Hematopoietic multipotent progenitor cell treated with erythropoietin and hydrocortisone succinate and interleukin-3 and kit ligand, for 4 days (in vitro differentiated cells): Measurements from ENCODE around the gene VPREB1.
A peak's percentile ranks its signal among the peaks of the same experiment; 100 is the strongest.
"Not testable (repeated sequence)": the region's sequence is repeated elsewhere in the genome, so short reads cannot be mapped to it uniquely, and the experiment has no call there.

ENCODE experiments used
- DNase-seq: peaks from one replicate; pipeline ENCODE4 v3.0.0-alpha.2; 2015

Gene VPREB1

DNA sequence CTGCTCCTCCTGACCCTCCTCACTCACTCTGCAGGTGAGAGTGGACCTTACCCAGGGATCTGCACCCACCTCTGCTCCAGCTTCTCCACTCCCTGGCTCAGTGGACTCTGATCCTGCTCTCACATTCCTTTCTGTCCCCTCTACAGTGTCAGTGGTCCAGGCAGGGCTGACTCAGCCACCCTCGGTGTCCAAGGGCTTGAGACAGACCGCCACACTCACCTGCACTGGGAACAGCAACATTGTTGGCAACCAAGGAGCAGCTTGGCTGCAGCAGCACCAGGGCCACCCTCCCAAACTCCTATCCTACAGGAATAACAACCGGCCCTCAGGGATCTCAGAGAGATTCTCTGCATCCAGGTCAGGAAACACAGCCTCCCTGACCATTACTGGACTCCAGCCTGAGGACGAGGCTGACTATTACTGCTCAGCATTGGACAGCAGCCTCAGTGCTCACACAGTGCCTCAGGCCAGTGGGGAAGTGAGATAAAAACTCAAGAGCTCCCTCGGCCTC lies 29.7 kb upstream of the VPREB1 start:
- no peak for DNase-seq

GRCh38 chr22:22215659-22216449 lies 28.7 kb upstream of the VPREB1 start:
- no peak for DNase-seq

- DNase-seq, result no peak
Observed at GRCh38 chr22:22216450-22216959, 28.1 kb upstream of the VPREB1 start.

GRCh38 chr22:22218302-22218701 lies 26.3 kb upstream of the VPREB1 start:
- DNase-seq, result no peak

DNA sequence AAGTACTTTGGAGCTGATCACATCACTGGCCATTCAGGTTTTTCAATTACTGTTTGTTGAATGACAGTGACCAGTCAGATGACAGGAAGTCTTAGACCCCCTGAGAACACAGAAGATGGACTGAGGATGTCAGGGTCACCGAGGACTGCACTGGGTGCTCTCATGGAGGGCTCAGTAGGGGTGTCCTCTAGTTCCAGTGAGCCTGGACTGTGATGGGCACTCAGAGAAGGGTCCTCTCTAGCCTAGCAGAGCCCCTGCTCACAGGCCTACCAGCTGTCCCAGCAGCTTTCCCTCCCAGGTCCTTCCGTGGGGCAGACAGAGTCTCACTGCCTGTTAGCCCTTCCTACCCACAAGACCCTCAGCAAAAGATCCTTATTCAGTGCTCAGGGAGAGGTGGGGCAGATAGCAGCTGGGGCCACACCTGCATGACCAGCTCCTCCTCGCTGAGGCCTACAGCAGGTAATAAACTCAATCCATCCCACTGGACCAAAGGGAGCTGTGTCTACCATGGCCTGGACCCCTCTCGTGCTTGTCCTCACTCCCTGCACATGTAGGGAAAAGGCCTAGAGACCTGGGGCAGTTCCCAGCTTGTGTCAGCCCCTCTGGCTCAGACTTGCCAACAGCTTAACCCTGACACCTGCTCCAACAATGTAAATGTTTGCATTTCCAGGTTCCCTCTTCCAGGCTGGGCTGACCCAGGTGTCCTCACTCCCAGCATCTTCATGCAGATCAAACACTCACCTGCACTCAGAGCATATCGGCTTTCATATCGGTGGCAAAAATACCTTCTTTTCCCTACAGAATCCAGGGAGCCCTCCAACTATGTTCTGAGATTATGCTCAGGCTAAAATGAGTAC lies 25.2 kb upstream of the VPREB1 start:
- DNase-seq, result no peak

GRCh38 chr22:22221043-22221442 lies 23.5 kb upstream of the VPREB1 start:
- not testable (repeated sequence) for DNase-seq

DNA sequence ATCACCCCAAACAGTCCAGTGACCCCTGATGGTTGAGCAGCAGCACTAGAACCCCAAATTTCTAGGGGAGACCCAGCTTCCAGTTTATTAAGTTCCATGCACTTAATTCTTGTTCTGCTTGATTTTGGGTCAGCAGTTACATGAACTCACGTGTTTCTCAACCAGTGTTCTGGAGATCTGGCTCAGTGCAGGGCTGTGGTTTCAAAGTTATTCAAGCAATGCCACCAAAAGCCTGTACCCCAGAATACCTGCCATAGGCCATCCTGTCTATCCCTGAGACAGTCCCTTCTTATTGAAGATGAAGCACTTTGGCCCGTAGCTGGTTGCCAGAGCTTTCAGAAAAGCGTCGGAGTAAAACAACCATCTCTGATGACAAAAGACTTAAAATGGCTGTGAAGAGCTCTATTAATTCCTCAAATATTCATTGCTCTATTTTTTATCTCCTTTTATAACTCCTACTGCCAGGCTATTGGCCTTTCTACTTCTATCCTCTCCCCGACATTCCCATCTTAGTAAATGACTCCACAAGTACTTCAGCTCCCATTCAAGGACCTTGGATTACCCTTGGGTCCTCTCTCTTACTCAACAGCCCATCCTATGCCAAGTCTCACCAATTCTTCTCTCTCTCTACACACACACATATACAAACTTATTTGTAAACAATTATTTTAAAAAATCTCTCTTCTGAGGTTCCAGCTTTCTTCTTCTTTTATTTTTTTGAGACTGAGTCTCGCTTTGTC lies 18.0 kb upstream of the VPREB1 start:
- no peak for DNase-seq

- no peak for DNase-seq
Observed at GRCh38 chr22:22228421-22228820, 16.2 kb upstream of the VPREB1 start.

GRCh38 chr22:22228921-22229320 lies 15.7 kb upstream of the VPREB1 start:
- no peak for DNase-seq

DNA sequence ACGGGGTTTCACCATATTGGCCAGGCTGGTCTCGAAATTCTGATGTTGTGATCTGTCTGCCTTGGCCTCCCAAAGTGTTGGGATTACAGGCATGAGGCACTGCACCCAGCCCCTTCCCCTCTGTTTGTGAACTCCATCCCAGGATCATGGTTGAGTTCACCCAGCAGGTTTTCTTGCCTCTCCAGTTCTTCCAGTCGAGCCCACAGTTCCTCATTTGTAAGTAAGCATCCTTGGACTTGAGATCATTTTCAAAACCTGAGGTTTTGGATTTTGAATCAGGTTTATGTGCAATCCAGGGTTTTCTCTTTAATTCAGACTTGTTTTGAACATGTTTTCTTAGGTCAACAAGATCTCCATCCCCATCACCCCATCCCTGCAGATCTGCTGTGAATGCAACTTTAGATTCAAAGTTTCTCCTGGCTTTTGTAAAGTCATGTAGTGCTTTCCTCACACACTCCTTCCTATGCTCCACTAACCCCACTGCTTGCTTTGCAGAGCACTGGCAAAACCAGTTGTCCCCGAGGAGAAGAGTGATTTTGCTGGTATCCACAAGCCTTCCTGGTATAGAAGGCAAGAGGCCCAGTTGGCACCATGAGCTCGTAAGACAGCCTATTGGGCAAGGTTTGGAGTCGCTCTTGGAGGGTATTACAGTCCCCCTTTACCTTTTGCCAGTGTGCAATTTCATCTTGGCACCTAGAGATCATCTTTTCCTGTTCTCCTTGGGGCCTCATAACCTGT lies 14.7 kb upstream of the VPREB1 start:
- no peak for DNase-seq

DNA sequence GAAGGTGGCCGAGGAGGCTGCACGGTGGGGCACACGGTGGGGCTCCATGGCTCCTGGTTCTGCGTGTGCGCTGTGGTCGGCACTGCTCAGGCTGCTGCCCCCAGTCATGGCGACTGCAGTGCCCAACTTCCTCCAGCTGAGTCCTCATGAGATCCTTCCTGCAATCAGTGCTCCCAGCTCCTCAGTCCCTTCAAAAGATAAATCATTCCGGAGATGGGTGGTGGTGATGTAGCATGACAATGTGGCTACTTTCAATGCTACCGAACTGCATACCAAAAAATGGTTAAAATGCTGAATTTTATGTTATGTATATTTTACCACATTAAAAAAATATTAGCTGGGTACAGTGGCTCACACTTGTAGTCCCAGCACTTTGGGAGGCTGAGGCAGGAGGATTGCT lies 14.1 kb upstream of the VPREB1 start:
- no peak for DNase-seq

- DNase-seq, result no peak
Observed at GRCh38 chr22:22233081-22233480, 11.5 kb upstream of the VPREB1 start.

GRCh38 chr22:22235558-22235957 lies 9.0 kb upstream of the VPREB1 start:
- peak; percentile 37 for DNase-seq

- no peak for DNase-seq
Observed at GRCh38 chr22:22237521-22237920, 7.1 kb upstream of the VPREB1 start.

- DNase-seq, result no peak
Observed at GRCh38 chr22:22239311-22239939, 5.2 kb upstream of the VPREB1 start.

- DNase-seq, result no peak
Observed at GRCh38 chr22:22241554-22241898, 3.1 kb upstream of the VPREB1 start.

DNA sequence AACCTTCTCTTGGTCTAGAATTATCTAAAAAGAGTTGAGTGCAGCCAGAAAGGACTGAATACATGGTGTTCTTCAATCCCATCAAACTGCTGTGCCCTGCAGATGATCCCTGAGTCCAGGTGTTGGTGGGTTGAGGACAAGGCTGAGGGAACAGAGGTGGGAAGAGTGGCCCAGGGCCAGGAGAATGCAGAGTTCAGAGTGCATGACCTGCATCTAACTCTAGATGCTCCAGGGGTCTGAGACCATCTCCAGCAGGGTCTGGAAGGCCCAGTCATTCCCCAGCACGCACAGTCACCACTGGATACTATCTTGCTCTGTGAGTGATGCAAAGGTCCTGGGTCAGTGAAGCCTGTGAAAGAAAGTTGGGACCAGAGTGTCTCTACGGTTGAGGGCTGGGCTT lies 2.1 kb upstream of the VPREB1 start:
- no peak for DNase-seq

DNA sequence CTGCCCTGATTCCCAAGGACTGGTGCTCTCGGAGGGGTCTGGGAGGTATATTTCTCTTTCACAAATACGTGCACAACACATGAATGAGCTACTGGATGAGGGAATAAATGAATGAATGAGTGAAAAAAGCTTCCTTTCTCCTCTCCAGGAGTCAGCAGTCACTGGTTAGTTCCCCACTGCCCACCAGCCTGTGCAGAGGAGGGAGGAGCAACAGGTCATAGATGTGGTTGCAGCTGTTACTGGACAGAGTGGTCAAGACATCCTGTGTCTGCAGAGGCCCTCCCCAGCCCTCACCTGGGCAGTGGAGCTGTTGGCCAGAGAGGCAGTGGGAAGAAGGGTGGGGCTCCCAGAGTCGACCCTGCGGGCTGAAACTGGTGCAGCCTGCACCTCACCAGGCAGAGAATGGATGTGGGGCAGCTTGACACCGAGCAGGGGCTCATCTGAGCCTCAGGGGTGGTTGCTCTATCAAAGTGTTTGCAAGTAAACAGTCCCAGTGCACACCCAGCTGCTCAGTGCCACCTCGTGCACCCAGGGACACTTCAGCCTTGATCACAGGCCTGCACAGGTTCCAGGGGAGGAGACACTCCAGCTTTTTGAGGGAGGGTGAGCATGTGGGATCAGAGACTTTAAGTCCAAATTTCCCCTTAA lies 1.4 kb upstream of the VPREB1 start:
- no peak for DNase-seq

- no peak for DNase-seq
Observed at GRCh38 chr22:22245256-22245909, 797 bp downstream of the VPREB1 start.

DNA sequence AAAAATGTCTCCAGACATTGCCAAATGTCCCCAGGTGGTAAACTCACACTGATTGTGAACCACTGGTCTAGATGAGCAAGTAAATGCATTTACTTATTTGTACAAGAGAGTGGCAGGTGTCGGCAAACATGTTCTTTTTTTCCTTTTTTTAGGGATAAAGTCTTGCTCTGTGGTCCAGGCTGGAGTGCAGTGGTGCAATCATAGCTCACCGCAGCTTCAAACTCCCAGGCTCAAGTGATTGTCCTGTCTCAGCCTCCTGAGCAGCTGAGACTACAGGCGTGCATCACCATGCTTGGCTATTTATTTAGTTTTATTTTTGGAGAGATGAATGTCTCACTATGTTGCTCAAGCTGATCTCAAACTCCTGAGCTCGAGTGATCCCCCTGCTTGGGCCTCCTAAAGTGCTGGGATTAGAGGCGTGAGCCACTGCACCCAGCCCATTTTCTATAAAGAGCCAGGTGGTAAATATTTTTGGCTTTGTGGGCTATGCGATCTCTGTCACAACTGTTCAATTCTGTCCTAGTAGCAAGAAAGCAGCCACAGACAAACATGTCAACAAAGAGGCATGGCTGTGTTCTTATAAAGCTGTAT lies 1.4 kb downstream of the VPREB1 start:
- no peak for DNase-seq
